GM19099 (cell line): ENCODE data around the gene ADAM23.

ENCODE experiments used
- POLR2A ChIP-seq: IDR thresholded peaks from 3 replicates; pipeline ENCODE4 v1.6.1; 2011; ENCODE audit warnings: low read depth; ENCODE audit not compliant: insufficient read length; ENCODE audit errors: extremely low read depth

The ADAM23 gene

DNA sequence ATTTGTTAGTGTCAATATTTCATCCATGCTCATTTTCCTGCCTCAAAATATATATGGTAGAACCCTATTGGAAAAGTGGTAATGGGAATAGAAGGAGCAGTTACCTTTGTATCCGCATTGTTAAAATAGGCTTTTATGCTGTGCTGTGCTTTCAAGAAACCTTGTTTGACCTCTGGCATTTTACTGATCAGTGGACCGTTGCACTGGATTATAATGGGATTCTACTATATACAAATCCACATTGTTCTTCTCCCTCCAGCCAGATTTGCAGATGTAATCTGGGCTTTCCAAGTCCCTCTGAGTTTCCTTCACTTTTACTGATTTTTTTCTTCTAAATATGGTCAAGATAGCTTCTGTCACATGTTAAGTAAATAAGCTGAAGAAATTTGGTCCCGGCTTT lies 175.7 kb downstream of the ADAM23 start:
- no peak for TF ChIP-seq POLR2A

DNA sequence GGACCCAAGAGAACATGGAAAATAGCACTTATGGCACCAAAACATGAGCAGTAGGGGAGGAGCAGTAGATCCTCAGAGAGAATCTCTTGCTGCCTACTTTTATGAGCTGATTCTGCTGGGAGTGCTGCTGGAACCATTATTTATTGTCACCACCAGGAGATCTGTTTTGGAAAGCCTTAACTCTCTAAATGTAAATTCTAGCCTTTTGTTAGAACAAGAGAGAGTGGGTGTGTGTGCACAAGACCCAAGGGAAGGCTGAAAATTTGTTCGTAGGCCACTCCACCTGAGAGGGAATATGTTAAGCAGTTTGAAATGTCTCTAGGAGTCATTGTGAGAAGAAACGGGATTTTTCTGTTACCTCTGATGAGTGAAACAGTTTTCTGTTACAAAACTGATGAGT lies 182.8 kb downstream of the ADAM23 start:
- TF ChIP-seq POLR2A, result no peak

GRCh38 chr2:206627632-206628031 lies 184.3 kb downstream of the ADAM23 start:
- TF ChIP-seq POLR2A, result no peak

DNA sequence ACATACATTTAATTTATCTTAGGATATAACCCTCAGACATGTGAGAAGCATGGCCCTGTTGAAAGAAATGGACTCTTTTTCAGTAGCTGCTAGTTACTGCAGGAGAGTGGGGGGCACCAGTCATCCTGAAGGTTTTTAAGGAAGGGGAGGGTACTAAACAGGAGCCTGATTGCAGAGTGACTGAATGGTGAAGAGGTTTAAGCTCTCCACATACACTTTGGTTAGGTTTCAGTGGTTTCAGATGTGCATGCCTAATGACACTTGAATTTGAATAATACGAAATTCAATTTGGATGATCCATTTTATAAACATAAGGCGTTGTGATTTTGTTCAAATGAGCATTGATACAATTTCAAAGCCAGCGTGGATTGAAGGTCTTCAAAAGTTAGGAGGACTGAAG lies 188.0 kb downstream of the ADAM23 start:
- TF ChIP-seq POLR2A, result no peak

DNA sequence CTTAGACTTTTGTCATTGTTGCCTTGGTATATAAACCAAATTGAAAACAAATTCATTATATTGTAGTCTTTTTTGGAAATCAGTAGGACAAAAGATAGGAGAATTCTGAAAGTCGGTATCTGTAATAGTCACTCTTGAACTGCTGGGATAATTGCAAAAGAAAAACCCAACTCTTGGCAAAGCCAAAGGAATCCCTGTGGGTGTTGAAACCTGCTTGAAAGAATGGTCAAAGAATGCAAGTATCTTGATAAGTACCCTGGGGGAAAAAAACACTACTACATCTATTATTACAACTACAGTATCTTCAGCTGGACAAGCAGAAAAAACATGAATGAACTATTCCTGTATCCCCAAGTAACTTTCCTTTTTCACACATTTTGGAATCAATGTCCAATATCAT lies 191.7 kb downstream of the ADAM23 start:
- no peak for TF ChIP-seq POLR2A

DNA sequence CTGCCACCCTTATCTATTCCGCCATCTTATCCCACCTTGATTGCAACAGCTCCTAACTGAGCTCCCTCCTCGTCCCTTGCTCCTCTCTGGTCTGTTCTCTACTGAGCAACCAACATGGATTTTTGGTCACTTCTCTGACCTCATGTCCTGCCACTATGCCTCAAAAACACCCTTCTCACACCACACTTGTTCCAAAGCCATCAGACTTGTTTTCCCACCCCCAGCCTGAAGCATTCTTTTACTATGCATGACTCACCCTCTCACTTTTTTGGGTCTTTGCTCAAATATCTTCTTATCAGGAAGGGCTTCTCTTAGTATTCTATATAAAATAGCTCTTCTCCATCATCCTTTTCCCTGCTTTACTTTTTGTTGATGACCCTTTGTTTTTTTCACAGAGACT lies 196.3 kb downstream of the ADAM23 start:
- no peak for TF ChIP-seq POLR2A

DNA sequence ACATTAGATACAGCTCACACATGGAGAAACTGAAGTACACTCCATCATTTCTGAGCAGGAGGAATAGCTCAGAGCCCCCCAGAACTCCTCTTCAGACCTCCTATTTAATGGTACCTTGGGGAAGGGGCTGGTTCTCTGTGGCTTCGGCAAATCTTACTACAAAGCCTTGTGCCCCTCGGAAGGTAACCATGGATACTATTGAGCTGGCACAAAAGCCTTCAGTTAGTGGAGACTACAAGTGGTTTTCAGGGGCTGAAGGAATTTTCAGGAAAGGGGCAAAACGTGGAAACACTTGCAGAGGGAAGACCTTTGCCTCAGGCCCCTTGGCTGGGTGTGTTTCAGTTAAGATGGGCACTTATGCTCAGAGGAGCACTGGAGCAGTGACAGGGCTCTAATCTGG lies 197.9 kb downstream of the ADAM23 start:
- no peak for TF ChIP-seq POLR2A

DNA sequence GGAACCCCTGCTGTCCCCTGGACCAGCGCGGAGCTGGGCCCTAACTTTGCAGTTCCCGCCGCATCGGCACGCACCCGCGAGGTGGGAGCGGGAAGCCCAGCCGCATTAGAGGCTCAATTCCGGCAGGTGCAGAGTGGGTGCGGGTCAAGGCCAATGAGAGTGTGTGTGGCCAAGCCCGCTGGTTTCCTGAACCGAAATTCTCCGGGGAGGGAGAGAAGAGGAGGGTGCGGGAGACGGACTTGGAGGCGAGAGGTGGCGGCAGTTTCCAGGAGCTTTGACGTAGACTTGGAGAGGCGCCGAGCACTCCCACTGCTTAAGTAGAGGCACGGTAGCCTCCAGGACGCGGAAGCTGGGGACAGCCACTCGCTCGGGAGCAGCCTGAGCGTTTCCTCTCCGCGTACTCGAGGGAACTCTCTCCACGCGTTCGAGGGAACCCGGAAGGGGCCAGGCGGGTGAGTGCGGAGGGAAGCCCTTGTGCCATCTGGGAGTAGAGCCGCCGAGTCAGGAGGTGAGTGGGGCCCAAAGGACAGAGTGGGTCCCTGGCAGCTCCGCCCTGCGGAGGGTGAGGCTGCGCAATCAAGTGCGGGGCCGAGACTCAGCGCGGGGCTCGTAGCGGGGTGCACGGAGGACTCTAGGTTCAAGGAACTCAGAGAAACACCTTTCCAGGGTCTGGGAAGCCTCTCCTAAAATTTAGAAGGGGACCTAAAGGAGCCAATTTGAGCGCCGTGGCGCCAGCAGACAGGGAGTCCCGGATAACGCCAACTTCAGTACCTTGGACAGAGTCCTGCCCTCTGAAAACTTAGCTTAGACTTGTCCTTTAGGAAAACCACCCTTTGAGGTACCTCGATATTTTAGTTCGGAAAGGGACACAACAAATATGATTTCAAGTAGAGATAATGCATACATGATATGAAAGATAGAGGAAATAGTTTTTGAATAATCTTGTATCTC lies 199.0 kb downstream of the ADAM23 start, which contains the start of gene FAM237A:
TSS of gene FAM237A (plus strand) at position 413 of the 951 bp plus-strand sequence. CDS start 1,750 bp downstream, outside the sequence.
- TF ChIP-seq POLR2A, result no peak

DNA sequence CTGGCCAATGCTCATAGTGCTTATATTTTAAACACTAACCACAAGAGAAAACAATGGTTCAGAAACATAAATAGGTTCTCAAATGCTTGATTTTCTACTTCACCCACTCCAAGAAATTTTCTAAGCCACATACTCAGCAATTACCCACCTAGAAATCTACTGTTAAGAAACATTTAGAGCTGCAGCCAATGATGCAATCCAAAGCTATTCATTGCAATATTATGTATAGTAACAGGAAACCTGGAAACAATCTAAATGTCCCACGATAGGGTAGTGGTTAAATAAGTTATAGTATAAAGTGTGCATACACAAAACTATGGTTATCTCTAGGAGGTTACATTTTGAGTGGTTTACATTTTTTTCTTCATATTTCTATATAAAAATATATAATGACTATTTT lies 204.7 kb downstream of the ADAM23 start:
- TF ChIP-seq POLR2A, result no peak

DNA sequence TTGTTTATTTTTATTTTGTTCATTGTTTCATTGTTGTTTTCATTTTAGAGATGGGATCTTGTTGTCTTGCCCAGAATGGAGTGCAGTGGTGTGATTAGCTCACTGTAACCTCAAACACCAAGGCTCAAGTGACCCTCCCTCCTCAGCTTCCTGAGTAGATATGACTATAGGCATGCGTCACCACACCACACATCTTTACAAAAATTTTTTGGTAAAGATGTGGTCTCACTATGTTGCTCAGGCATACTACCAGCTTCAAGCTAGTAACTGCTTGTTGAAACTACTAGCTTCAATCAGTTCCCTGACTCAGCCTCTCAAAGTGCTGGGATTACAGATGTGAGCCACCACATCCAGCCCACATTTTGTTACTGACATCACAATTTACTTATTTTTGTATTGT lies 213.8 kb downstream of the ADAM23 start:
- no peak for TF ChIP-seq POLR2A

GRCh38 chr2:206665251-206665650 lies 221.9 kb downstream of the ADAM23 start:
- no peak for TF ChIP-seq POLR2A
